Esophagus squamous epithelium (tissue), 5 donors: ENCODE measurements around the gene NAT8L. TPM values are rescaled to one million over a fixed set of nuclear protein-coding genes. Genes with fewer than 3 reads are reported as not detected.

Experiments used
- DNase-seq: peaks from one replicate; lab custom pipeline; 2025; lab: John Stamatoyannopoulos, UW
- H3K27ac ChIP-seq, 4 donors: fragments of 200-600 bp; sonication (generic); one replicate each; pipeline ENCODE4 v1.5.1; 2016 to 2019; ENCODE audit warnings: mild to moderate bottlenecking in 1 of 4
- H3K27me3 ChIP-seq, 4 donors: fragments of 200-600 bp; sonication (generic); 1 replicate in 3 of 4; 2 replicates in 1 of 4; pipeline versions ENCODE4 v1.5.1 to v1.6.0; 2017 to 2021; ENCODE audit warnings: antibody characterized with exemption in 1 of 4
- H3K36me3 ChIP-seq, 3 donors: fragments of 200-600 bp; sonication (generic); one replicate each; pipeline ENCODE4 v1.5.1; 2016 to 2019
- H3K4me1 ChIP-seq, 3 donors: fragments of 200-600 bp; sonication (generic); one replicate each; pipeline ENCODE4 v1.5.1; 2017 to 2019
- H3K4me3 ChIP-seq, 4 donors: fragments of 200-600 bp; sonication (generic); 1 replicate in 3 of 4; 2 replicates in 1 of 4; pipeline ENCODE4 v1.5.1; 2016 to 2019; ENCODE audit warnings: mild to moderate bottlenecking in 2 of 4, moderate library complexity in 1 of 4
- H3K9me3 ChIP-seq, 3 donors: fragments of 200-600 bp; sonication (generic); one replicate each; pipeline ENCODE4 v1.5.1; 2016 to 2019
- CTCF ChIP-seq, 6 experiments: fragments of 450-650 bp in 4 of 6; fragments of 200-600 bp in 2 of 6; sonication (generic) in 2 of 6; IDR thresholded peaks; one replicate each; pipeline ENCODE4 v1.5.1; 2016 to 2019; ENCODE audit warnings: antibody characterized with exemption in 6 of 6, mild to moderate bottlenecking in 4 of 6, moderate library complexity in 4 of 6
- POLR2A ChIP-seq, 4 donors: fragments of 450-650 bp; IDR thresholded peaks; one replicate each; pipeline ENCODE4 v1.6.1; 2017; ENCODE audit warnings: antibody characterized with exemption in 4 of 4, mild to moderate bottlenecking in 4 of 4, moderate library complexity in 3 of 4
- WGBS, 2 donors: methylation state at CpG; one replicate each; pipeline ENCODE4 v1.1.5; 2018; 5-methylcytosine and 5-hydroxymethylcytosine counted together
- intact Hi-C: fragments of 100-400 bp; cut with DNase I; formaldehyde crosslinking; loops from one replicate; pipeline ENCODE4 v1.15.0; 2022
- total RNA-seq, 4 donors: library from RNA; depleted of rRNA; stranded (reverse); fragments of >200 nt; gene quantifications; one replicate each; pipeline ENCODE4 v1.1.0, GENCODE V29; 2016
- donor health status: DM: yes; HTN: yes; CAD: no.

The NAT8L gene
- total RNA-seq, 4 donors from 2014 or later, result under 0.01 TPM; not detected in 3

- Histone ChIP-seq H3K9me3 (no peaks in the 10 kb centered on the region), H3K27ac (no peak overlapping the region), H3K27me3 (peaks cover 4 to 86% (median 6%) of the 10 kb centered on the region in 4 donors), H3K36me3 (no peaks in the 10 kb centered on the region), H3K4me3 (no peak overlapping the region), H3K4me1 (peaks cover 10 to 29% (median 15%) of the 10 kb centered on the region in 3 donors)
- 75 to 92% methylated on average over 8 to 13 of the region's 28 CpGs for WGBS, 2 donors
- TF ChIP-seq CTCF (IDR thresholded peaks at IDR 0.05) (no peak), POLR2A (IDR thresholded peaks at IDR 0.05) (no peak)
- intact Hi-C loops, result no loop called here
- no peak for DNase-seq
Observed at GRCh38 chr4:2046031-2046961, 12.8 kb upstream of the NAT8L start.

GRCh38 chr4:2047031-2047660 is 12.0 kb upstream of the NAT8L start:
- no peak overlapping the region for H3K27ac ChIP-seq
- H3K4me3 ChIP-seq, result no peak overlapping the region
- WGBS, 2 donors, result 0 to 78% methylated on average over 2 to 8 of the region's 57 CpGs
- peaks cover 4 to 20% (median 7%) of the 10 kb centered on the region in 3 donors for H3K4me1 ChIP-seq
- no peak for DNase-seq
- no peaks in the 10 kb centered on the region for H3K36me3 ChIP-seq
- H3K27me3 ChIP-seq, result peaks cover 0 to 86% (median 2%) of the 10 kb centered on the region in 4 donors
- TF ChIP-seq CTCF (IDR thresholded peaks at IDR 0.05) (no peak), POLR2A (IDR thresholded peaks at IDR 0.05) (no peak)
- H3K9me3 ChIP-seq, result no peaks in the 10 kb centered on the region
- intact Hi-C loops, result no loop called here

- Histone ChIP-seq H3K4me3 (no peak overlapping the region), H3K27ac (no peak overlapping the region), H3K36me3 (no peaks in the 10 kb centered on the region), H3K4me1 (peaks cover 0 to 12% (median 0%) of the 10 kb centered on the region in 3 donors), H3K27me3 (peaks cover 0 to 86% (median 2%) of the 10 kb centered on the region in 4 donors), H3K9me3 (no peaks in the 10 kb centered on the region)
- intact Hi-C loops, result no loop called here
- TF ChIP-seq CTCF (IDR thresholded peaks at IDR 0.05), result no peak
- no peak for TF ChIP-seq POLR2A (IDR thresholded peaks at IDR 0.05)
- WGBS, 2 donors, result 89 to 92% methylated on average over 9 to 10 of the region's 25 CpGs
- no peak for DNase-seq
Observed at GRCh38 chr4:2047781-2048581, 11.1 kb upstream of the NAT8L start.

GRCh38 chr4:2048831-2049230 is 10.3 kb upstream of the NAT8L start:
- WGBS, 2 donors, result 71% methylated on average over 8 of the region's 8 CpGs; no CpG with 5 or more reads in 1 of the 2 donors
- Histone ChIP-seq H3K4me1 (peaks cover 0 to 10% (median 0%) of the 10 kb centered on the region in 3 donors), H3K27me3 (peaks cover 0 to 86% (median 2%) of the 10 kb centered on the region in 4 donors), H3K27ac (no peak overlapping the region), H3K36me3 (no peaks in the 10 kb centered on the region), H3K9me3 (no peaks in the 10 kb centered on the region), H3K4me3 (no peak overlapping the region)
- no peak for TF ChIP-seq POLR2A (IDR thresholded peaks at IDR 0.05)
- no peak for TF ChIP-seq CTCF (IDR thresholded peaks at IDR 0.05)
- intact Hi-C loops, result no loop called here
- DNase-seq, result no peak
